ENCODE measurements around the gene AKR7A2. TPM values are rescaled to one million over a fixed set of nuclear protein-coding genes. Genes with fewer than 3 reads are reported as not detected.
"Not testable (repeated sequence)": the region's sequence is repeated elsewhere in the genome, so short reads cannot be mapped to it uniquely, and the experiment has no call there.

The AKR7A2 gene
- total and polyA plus RNA-seq, 10 of the 15 experiments (the other 5 are each of a cell fraction or from before 2014, with no cell fraction given) = 1.3 to 114 (median 48.0) TPM

GRCh38 chr1:19258353-19258752, 53.6 kb downstream of the AKR7A2 start:
- H3K79me2 ChIP-seq (ENCODE audit: control insufficient read depth, insufficient read depth, low read length) = peaks cover 17% of the 10 kb centered on the region
- 96% methylated on average over 8 of the region's 10 CpGs for WGBS (ENCODE audit: insufficient coverage, insufficient replicate concordance, low lambda C conversion rate, missing lambda C conversion rate)
- POLR2A ChIA-PET = no interaction called here
- no peaks in the 10 kb centered on the region for H3K9me3 ChIP-seq (replicated peaks; ENCODE audit: control insufficient read depth, insufficient read depth, low read length)
- intact Hi-C loops (cut with micrococcal nuclease; ENCODE audit: unreplicated experiment) (no loop called here), in situ Hi-C loops (cut with MboI) (no loop called here)
- RAD21 ChIA-PET (ENCODE audit: unreplicated experiment) = no interaction called here
- BruUV-seq (replicated peaks) = no TSS peak
- SMC1A ChIA-PET (ENCODE audit: uncharacterized antibody, unreplicated experiment) = no interaction called here
- no peak for TF ChIP-seq EED (IDR thresholded peaks at IDR 0.05; ENCODE audit: low read depth)
- TF ChIP-seq POLR2A (IDR thresholded peaks at IDR 0.05; ENCODE audit: low read depth, low read length) = 0 out of 2 replicates have a peak, but pooled peaks have one; percentile 31
- TF ChIP-seq CBX5 (IDR thresholded peaks at IDR 0.05; ENCODE audit: low read depth) = no peak
- H3K27me3 ChIP-seq (replicated peaks in 1 of 2; ENCODE audit: control insufficient read depth in 2 of 2, insufficient read depth in 2 of 2, low read length in 1 of 2) = no peaks in the 10 kb centered on the region
- H2AFZ ChIP-seq (ENCODE audit: control insufficient read depth, low read depth, low read length) = no peak overlapping the region
- CTCF ChIA-PET = interaction anchor here (0.7 to 0.9 kb wide), 2 partner anchors 17 to 45 kb away, joined by 3 read pairs; no protein-coding TSS in a partner anchor
- peaks cover 3% of the 10 kb centered on the region; the same call in 1 of the 2 replicates for H4K20me1 ChIP-seq (ENCODE audit: control insufficient read depth, insufficient read depth)
- no peak overlapping the region for H3K9ac ChIP-seq (ENCODE audit: control insufficient read depth, insufficient read depth, low read length)
- H3K4me3 ChIP-seq = no peak overlapping the region
- peaks cover under 1% of the 10 kb centered on the region; the same call in 1 of the 2 replicates for H3K4me1 ChIP-seq (ENCODE audit: control insufficient read depth, insufficient read depth, low read length)
- no peak overlapping the region for H3K4me2 ChIP-seq (ENCODE audit: control insufficient read depth, insufficient read depth)
- H3K27ac ChIP-seq (ENCODE audit: control insufficient read depth, insufficient read depth) = no peak overlapping the region
- ATAC-seq (no peak), DNase-seq (ENCODE audit: low read depth, low spot score) (no peak), FAIRE-seq (no peak)
- H3K36me3 ChIP-seq (ENCODE audit: control insufficient read depth in 2 of 2, insufficient read depth in 2 of 2, low read length in 1 of 2) = peaks cover 33 to 34% of the 10 kb centered on the region in 2 experiments

GRCh38 chr1:19257178-19257914, 54.6 kb downstream of the AKR7A2 start:
- DNase-seq (ENCODE audit: low read depth, low spot score) = no peak
- intact Hi-C loops (cut with micrococcal nuclease; ENCODE audit: unreplicated experiment) = no loop called here
- ChIA-PET POLR2A (no interaction called here), SMC1A (ENCODE audit: uncharacterized antibody, unreplicated experiment) (no interaction called here), RAD21 (ENCODE audit: unreplicated experiment) (no interaction called here), CTCF (interaction anchor here (0.6 to 0.9 kb wide), 3 partner anchors 16 to 85 kb away, joined by 3 read pairs; no protein-coding TSS in a partner anchor)
- Histone ChIP-seq H3K9ac (ENCODE audit: control insufficient read depth, insufficient read depth, low read length) (no peak overlapping the region), H3K79me2 (ENCODE audit: control insufficient read depth, insufficient read depth, low read length) (peaks cover 27% of the 10 kb centered on the region), H3K36me3 (ENCODE audit: control insufficient read depth in 2 of 2, insufficient read depth in 2 of 2, low read length in 1 of 2) (peaks cover 33 to 34% of the 10 kb centered on the region in 2 experiments), H3K4me3 (no peak overlapping the region), H3K9me3 (replicated peaks; ENCODE audit: control insufficient read depth, insufficient read depth, low read length) (no peaks in the 10 kb centered on the region), H3K4me2 (ENCODE audit: control insufficient read depth, insufficient read depth) (no peak overlapping the region), H3K27me3 (replicated peaks in 1 of 2; ENCODE audit: control insufficient read depth in 2 of 2, insufficient read depth in 2 of 2, low read length in 1 of 2) (no peaks in the 10 kb centered on the region), H3K4me1 (ENCODE audit: control insufficient read depth, insufficient read depth, low read length) (peaks cover 3% of the 10 kb centered on the region; the same call in 1 of the 2 replicates), H3K27ac (ENCODE audit: control insufficient read depth, insufficient read depth) (no peak overlapping the region), H4K20me1 (ENCODE audit: control insufficient read depth, insufficient read depth) (peaks cover 3% of the 10 kb centered on the region; the same call in 1 of the 2 replicates), H2AFZ (ENCODE audit: control insufficient read depth, low read depth, low read length) (no peak overlapping the region)
- no peak for FAIRE-seq
- ATAC-seq = no peak
- BruUV-seq (replicated peaks) = no TSS peak
- WGBS (ENCODE audit: insufficient coverage, insufficient replicate concordance, low lambda C conversion rate, missing lambda C conversion rate) = 57% methylated on average over 15 of the region's 15 CpGs
- TF ChIP-seq POLR2A (IDR thresholded peaks at IDR 0.05; ENCODE audit: low read depth, low read length) (peak; percentile 28; the same call in 1 of the 2 replicates), SMC3 (IDR thresholded peaks at IDR 0.05; ENCODE audit: borderline replicate concordance, low read length) (no peak)
- in situ Hi-C loops (cut with MboI) = no loop called here

DNA sequence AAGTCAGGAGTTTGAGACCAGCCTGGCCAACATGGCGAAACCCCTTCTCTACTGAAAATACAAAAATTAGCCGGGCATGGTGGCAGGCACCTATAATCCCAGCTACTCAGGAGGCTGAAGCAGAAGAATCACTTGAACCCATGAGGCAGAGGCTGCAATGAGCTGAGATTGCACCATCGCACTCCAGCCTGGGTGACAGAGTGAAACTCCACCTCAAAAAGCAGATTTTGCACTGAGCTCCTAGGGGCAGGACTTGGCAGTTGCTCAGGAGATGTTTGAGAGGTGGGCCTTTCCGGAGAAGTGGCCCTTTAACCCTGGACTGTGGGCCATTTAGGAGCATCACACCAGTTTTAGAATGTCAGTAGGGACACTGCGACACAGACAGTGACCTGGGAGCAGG, 55.6 kb downstream of the AKR7A2 start:
- H3K4me2 ChIP-seq (ENCODE audit: control insufficient read depth, insufficient read depth); ATAC-seq; H3K9me3 ChIP-seq (replicated peaks; ENCODE audit: control insufficient read depth, insufficient read depth, low read length); DNase-seq (ENCODE audit: low read depth, low spot score); in situ Hi-C loops (cut with MboI); H3K27me3 ChIP-seq (replicated peaks in 1 of 2; ENCODE audit: control insufficient read depth in 2 of 2, insufficient read depth in 2 of 2, low read length in 1 of 2); H3K9ac ChIP-seq (ENCODE audit: control insufficient read depth, insufficient read depth, low read length); CTCF ChIA-PET; RAD21 ChIA-PET (ENCODE audit: unreplicated experiment); FAIRE-seq; H4K20me1 ChIP-seq (ENCODE audit: control insufficient read depth, insufficient read depth); H2AFZ ChIP-seq (ENCODE audit: control insufficient read depth, low read depth, low read length); POLR2A ChIA-PET; H3K27ac ChIP-seq (ENCODE audit: control insufficient read depth, insufficient read depth); SMC1A ChIA-PET (ENCODE audit: uncharacterized antibody, unreplicated experiment); intact Hi-C loops (cut with micrococcal nuclease; ENCODE audit: unreplicated experiment); BruUV-seq (replicated peaks); H3K4me3 ChIP-seq; H3K4me1 ChIP-seq (ENCODE audit: control insufficient read depth, insufficient read depth, low read length): not testable (repeated sequence)
- peaks cover 37% of the 10 kb centered on the region for H3K79me2 ChIP-seq (ENCODE audit: control insufficient read depth, insufficient read depth, low read length)
- WGBS (ENCODE audit: insufficient coverage, insufficient replicate concordance, low lambda C conversion rate, missing lambda C conversion rate) = 100% methylated on average over 5 of the region's 5 CpGs
- peaks cover 33 to 34% of the 10 kb centered on the region in 2 experiments for H3K36me3 ChIP-seq (ENCODE audit: control insufficient read depth in 2 of 2, insufficient read depth in 2 of 2, low read length in 1 of 2)
